Measurements from ENCODE around the gene DYRK2. TPM values are rescaled to one million over a fixed set of nuclear protein-coding genes. Genes with fewer than 3 reads are reported as not detected.

Gene DYRK2
- total and polyA plus RNA-seq, 4 donors: 1.2 to 8.8 (median 4.9) TPM

- DNase-seq (ENCODE audit: low spot score): no peak
- Histone ChIP-seq H3K36me3 (ENCODE audit: control insufficient read depth in 4 of 4, insufficient read depth in 3 of 4, low read depth in 1 of 4, low read length in 3 of 4) (no peaks in the 10 kb centered on the region), H3K4me3 (ENCODE audit: low read depth in 1 of 3, low read length in 3 of 3) (no peak overlapping the region), H3K27me3 (ENCODE audit: control insufficient read depth in 4 of 4, insufficient read depth in 4 of 4, low read length in 3 of 4) (no peaks in the 10 kb centered on the region), H3K9me3 (ENCODE audit: control insufficient read depth in 4 of 4, low read length in 3 of 4) (no peaks in the 10 kb centered on the region), H3K4me1 (ENCODE audit: control insufficient read depth in 4 of 4, insufficient read depth in 4 of 4, low read length in 3 of 4) (no peaks in the 10 kb centered on the region), H3K27ac (ENCODE audit: low read depth in 1 of 2, low read length in 2 of 2) (no peak overlapping the region), H3K9ac (ENCODE audit: low read depth in 1 of 2, low read length in 2 of 2) (no peak overlapping the region)
- TF ChIP-seq HNF4A (conservative IDR thresholded peaks at IDR 0.05) (no peak), FOXA1 (IDR thresholded peaks at IDR 0.05) (no peak), MAX (IDR thresholded peaks at IDR 0.05) (no peak), CTCF (IDR thresholded peaks at IDR 0.05; ENCODE audit: low read depth, low read length, missing input control) (no peak), SP1 (IDR thresholded peaks at IDR 0.05) (no peak), EGR1 (IDR thresholded peaks at IDR 0.05; ENCODE audit: low read depth in 2 of 2) (no peak), HNF4G (IDR thresholded peaks at IDR 0.05) (no peak), REST (IDR thresholded peaks at IDR 0.05) (no peak), NR2F2 (IDR thresholded peaks at IDR 0.05) (no peak), GABPA (IDR thresholded peaks at IDR 0.05 in 1 of 2, conservative IDR thresholded peaks at IDR 0.05 in 1 of 2) (no peak), ZBTB33 (IDR thresholded peaks at IDR 0.05) (no peak), ATF3 (IDR thresholded peaks at IDR 0.05) (no peak), TAF1 (conservative IDR thresholded peaks at IDR 0.05) (no peak), YY1 (IDR thresholded peaks at IDR 0.05) (no peak), RAD21 (IDR thresholded peaks at IDR 0.05) (no peak), RXRA (IDR thresholded peaks at IDR 0.05) (no peak), JUND (IDR thresholded peaks at IDR 0.05) (no peak), FOXA2 (IDR thresholded peaks at IDR 0.05) (no peak)
- WGBS: 56% methylated on average over 3 of the region's 3 CpGs
Measured at GRCh38 chr12:67613040-67613439, 35.5 kb upstream of the DYRK2 start.

Data from liver (tissue), 9 donors.